BE2C (cell line): ENCODE data around the gene ACSS3. TPM values are rescaled to one million over a fixed set of nuclear protein-coding genes. Genes with fewer than 3 reads are reported as not detected.
"Not testable (repeated sequence)": the region's sequence is repeated elsewhere in the genome, so short reads cannot be mapped to it uniquely, and the experiment has no call there.

ENCODE experiments used
- DNase-seq: peaks from one replicate; pipeline ENCODE4 v3.0.0-alpha.2; 2020
- H3K27me3 ChIP-seq: fragments of 250-450 bp; sonication (Bioruptor Pico); 2 replicates; pipeline ENCODE4 v1.5.1; 2020; ENCODE audit warnings: mild to moderate bottlenecking
- H3K36me3 ChIP-seq: fragments of 250-450 bp; sonication (Bioruptor Pico); 2 replicates; pipeline ENCODE4 v1.5.1; 2020; ENCODE audit warnings: mild to moderate bottlenecking
- H3K4me1 ChIP-seq: fragments of 250-450 bp; sonication (Bioruptor Pico); 2 replicates; pipeline ENCODE4 v1.5.1; 2020
- H3K4me3 ChIP-seq: 2 replicates; pipeline ENCODE4 v1.5.1; 2011; ENCODE audit warnings: low read depth, low read length
- H3K9me3 ChIP-seq: fragments of 250-450 bp; sonication (Bioruptor Pico); 2 replicates; pipeline ENCODE4 v1.5.1; 2020
- CTCF ChIP-seq: IDR thresholded peaks from 2 replicates; pipeline ENCODE4 v1.5.1; 2012; ENCODE audit warnings: mild to moderate bottlenecking, low read depth, low read length
- polyA plus RNA-seq: library from polyadenylated mRNA; unstranded; fragments of >200 nt; gene quantifications from one replicate; pipeline ENCODE4 v1.2.1, GENCODE V29; 2012; ENCODE audit warnings: low read depth, missing spikeins; ENCODE audit not compliant: insufficient read length, insufficient read depth

Gene ACSS3
- 0.99 TPM for polyA plus RNA-seq

- no peaks in the 10 kb centered on the region for H3K4me1 ChIP-seq
- no peak for TF ChIP-seq CTCF
- H3K4me3 ChIP-seq: no peak within 1 kb of the TSS
- H3K27me3 ChIP-seq: no peaks in the 10 kb centered on the region; the same call in 1 of the 2 replicates
- no peak for DNase-seq
- no peaks in the 10 kb centered on the region for H3K36me3 ChIP-seq
- H3K9me3 ChIP-seq: no peaks in the 10 kb centered on the region
Measured at GRCh38 chr12:81077686-81078441, at the start of gene ACSS3. Gene ACSS3, plus strand, starts transcription at chr12:81078079. Its CDS starts 42 bp downstream, at chr12:81078121.

- H3K27me3 ChIP-seq: no peaks in the 10 kb centered on the region
- no peak overlapping the region for H3K4me3 ChIP-seq
- no peaks in the 10 kb centered on the region for H3K36me3 ChIP-seq
- no peaks in the 10 kb centered on the region for H3K9me3 ChIP-seq
- DNase-seq: no peak
- TF ChIP-seq CTCF: no peak
- H3K4me1 ChIP-seq: no peaks in the 10 kb centered on the region
Measured at GRCh38 chr12:81034926-81035325, 43.0 kb upstream of the ACSS3 start.

- H3K4me1 ChIP-seq: no peaks in the 10 kb centered on the region
- no peaks in the 10 kb centered on the region for H3K27me3 ChIP-seq
- no peak for DNase-seq
- H3K36me3 ChIP-seq: no peaks in the 10 kb centered on the region
- TF ChIP-seq CTCF: no peak
- H3K9me3 ChIP-seq: no peaks in the 10 kb centered on the region
- H3K4me3 ChIP-seq: no peak overlapping the region
Measured at GRCh38 chr12:81039231-81039630, 38.6 kb upstream of the ACSS3 start.

- no peaks in the 10 kb centered on the region for H3K36me3 ChIP-seq
- no peaks in the 10 kb centered on the region for H3K4me1 ChIP-seq
- no peaks in the 10 kb centered on the region for H3K27me3 ChIP-seq
- no peak overlapping the region for H3K4me3 ChIP-seq
- no peaks in the 10 kb centered on the region for H3K9me3 ChIP-seq
- TF ChIP-seq CTCF: no peak
- DNase-seq: no peak
Measured at GRCh38 chr12:81043979-81044740, 33.7 kb upstream of the ACSS3 start.

GRCh38 chr12:81064971-81065370, 12.9 kb upstream of the ACSS3 start:
- not testable (repeated sequence) for H3K27me3 ChIP-seq, H3K36me3 ChIP-seq, H3K4me3 ChIP-seq, DNase-seq, H3K4me1 ChIP-seq, H3K9me3 ChIP-seq

GRCh38 chr12:81070846-81071245, 7.0 kb upstream of the ACSS3 start:
- no peak for DNase-seq
- Histone ChIP-seq H3K27me3 (no peaks in the 10 kb centered on the region; the same call in 1 of the 2 replicates), H3K9me3 (no peaks in the 10 kb centered on the region), H3K4me3 (no peak overlapping the region), H3K4me1 (no peaks in the 10 kb centered on the region), H3K36me3 (no peaks in the 10 kb centered on the region)
- TF ChIP-seq CTCF: no peak
